NB4 (cell line): ENCODE results near the gene MTCH1.
"Not testable (repeated sequence)": the region's sequence is repeated elsewhere in the genome, so short reads cannot be mapped to it uniquely, and the experiment has no call there.

ENCODE experiments used
- DNase-seq: peaks from one replicate; pipeline ENCODE4 v3.0.0; 2010; ENCODE audit warnings: low read depth
- H3K4me3 ChIP-seq: one replicate; pipeline ENCODE4 v1.5.1; 2011; ENCODE audit warnings: mild to moderate bottlenecking, low read depth, low read length, moderate library complexity
- MAX ChIP-seq: IDR thresholded peaks from 2 replicates; pipeline ENCODE4 v1.6.1; 2011; ENCODE audit warnings: low read depth, low read length
- MYC ChIP-seq: IDR thresholded peaks from 2 replicates; pipeline ENCODE4 v1.6.1; 2011; ENCODE audit warnings: low read depth, low read length
- POLR2A ChIP-seq: IDR thresholded peaks from 2 replicates; pipeline ENCODE4 v1.6.1; 2011; ENCODE audit warnings: mild to moderate bottlenecking; ENCODE audit not compliant: insufficient read length; ENCODE audit errors: extremely low read depth
- TF ChIP-seq, protein P1 (sequence below): IDR thresholded peaks from one replicate; pipeline ENCODE4 v1.5.1; 2012; ENCODE audit warnings: low read depth, low read length

MTCH1 gene

DNA sequence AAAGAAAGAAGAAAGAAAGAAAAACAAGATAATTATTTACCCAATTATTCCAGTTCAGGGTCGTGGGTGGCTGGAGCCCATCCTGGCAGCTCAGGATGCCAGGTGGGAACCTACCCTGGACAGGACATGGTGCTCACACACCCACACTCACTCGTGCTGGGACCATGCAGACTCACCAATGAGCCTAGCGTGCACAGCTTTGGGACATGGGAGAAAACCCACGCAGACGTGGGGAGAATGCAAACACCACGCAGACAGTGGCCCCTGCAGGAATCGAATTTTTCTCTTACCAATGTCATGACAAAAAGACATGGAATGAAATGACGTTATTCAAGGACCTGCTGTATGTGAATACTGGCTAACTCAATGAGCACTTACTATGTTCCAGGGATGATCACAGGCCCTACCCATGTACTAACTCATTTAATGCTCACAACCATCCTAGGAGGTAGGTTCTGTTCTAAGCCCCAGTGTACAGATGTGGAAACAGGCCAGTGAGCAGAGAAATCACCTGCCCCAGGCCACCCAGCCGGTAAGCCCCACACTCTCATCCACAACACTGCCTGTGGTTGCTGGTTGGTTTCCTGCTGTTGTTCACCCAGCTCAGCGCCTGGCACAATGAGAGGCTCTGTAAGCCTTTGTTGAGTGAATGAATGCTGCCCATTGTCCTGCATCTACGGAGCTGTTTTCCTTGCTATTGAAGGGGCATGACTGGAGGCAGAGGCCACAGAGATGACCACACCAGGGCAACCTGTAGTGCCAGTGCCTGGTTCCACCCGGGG, 38.2 kb downstream of the MTCH1 start:
- TF ChIP-seq MYC: no peak
- TF ChIP-seq MAX: no peak
- TF ChIP-seq, protein P1, sequence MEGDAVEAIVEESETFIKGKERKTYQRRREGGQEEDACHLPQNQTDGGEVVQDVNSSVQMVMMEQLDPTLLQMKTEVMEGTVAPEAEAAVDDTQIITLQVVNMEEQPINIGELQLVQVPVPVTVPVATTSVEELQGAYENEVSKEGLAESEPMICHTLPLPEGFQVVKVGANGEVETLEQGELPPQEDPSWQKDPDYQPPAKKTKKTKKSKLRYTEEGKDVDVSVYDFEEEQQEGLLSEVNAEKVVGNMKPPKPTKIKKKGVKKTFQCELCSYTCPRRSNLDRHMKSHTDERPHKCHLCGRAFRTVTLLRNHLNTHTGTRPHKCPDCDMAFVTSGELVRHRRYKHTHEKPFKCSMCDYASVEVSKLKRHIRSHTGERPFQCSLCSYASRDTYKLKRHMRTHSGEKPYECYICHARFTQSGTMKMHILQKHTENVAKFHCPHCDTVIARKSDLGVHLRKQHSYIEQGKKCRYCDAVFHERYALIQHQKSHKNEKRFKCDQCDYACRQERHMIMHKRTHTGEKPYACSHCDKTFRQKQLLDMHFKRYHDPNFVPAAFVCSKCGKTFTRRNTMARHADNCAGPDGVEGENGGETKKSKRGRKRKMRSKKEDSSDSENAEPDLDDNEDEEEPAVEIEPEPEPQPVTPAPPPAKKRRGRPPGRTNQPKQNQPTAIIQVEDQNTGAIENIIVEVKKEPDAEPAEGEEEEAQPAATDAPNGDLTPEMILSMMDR: no peak
- TF ChIP-seq POLR2A: no peak
- no peak overlapping the region for H3K4me3 ChIP-seq
- DNase-seq: no peak

GRCh38 chr6:36946526-36946925, 39.5 kb downstream of the MTCH1 start:
- H3K4me3 ChIP-seq: no peak overlapping the region
- no peak for TF ChIP-seq MAX
- TF ChIP-seq MYC: no peak
- no peak for DNase-seq

DNA sequence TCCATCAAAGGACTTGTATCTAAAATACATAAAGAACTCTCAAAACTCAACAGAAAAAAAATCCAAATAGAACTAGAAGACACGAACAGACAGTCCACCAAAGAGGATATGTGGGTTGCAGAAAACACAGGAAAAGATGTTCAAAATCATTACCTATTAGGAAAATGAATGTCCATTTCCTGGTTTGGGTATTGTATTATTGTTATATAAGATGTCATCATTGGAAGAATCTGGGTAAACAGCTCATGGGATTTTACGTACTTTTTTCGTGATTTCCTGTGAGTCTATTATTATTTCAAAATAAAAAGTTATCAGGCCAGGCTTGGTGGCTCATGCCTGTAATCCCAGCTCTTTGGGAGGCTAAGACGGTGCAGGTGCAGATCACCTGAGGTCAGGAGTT, 40.7 kb downstream of the MTCH1 start:
- no peak for DNase-seq
- H3K4me3 ChIP-seq: no peak overlapping the region
- TF ChIP-seq MAX (no peak), MYC (no peak), POLR2A (no peak)
- TF ChIP-seq, protein P1: no peak

GRCh38 chr6:36944650-36945049, 41.3 kb downstream of the MTCH1 start:
- no peak overlapping the region for H3K4me3 ChIP-seq
- no peak for DNase-seq
- TF ChIP-seq, protein P1: no peak
- TF ChIP-seq MAX: no peak
- no peak for TF ChIP-seq POLR2A
- no peak for TF ChIP-seq MYC

- not testable (repeated sequence) for DNase-seq, H3K4me3 ChIP-seq
Measured at GRCh38 chr6:36942329-36942728, 43.7 kb downstream of the MTCH1 start.

DNA sequence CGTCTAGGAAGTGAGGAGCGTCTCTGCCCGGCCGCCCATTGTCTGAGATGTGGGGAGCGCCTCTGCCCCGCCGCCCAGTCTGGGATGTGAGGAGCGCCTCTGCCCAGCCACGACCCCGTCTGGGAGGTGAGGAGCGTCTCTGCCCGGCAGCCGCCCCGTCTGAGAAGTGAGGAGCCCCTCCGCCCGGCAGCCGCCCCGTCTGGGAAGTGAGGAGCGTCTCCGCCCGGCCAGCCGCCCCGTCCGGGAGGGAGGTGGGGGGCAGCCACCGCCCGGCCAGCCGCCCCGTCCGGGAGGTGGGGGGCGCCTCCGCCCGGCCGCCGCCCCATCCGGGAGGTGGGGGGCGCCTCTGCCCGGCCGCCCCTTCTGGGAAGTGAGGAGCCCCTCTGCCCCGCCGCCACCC, 44.4 kb downstream of the MTCH1 start:
- DNase-seq, H3K4me3 ChIP-seq: not testable (repeated sequence)

DNA sequence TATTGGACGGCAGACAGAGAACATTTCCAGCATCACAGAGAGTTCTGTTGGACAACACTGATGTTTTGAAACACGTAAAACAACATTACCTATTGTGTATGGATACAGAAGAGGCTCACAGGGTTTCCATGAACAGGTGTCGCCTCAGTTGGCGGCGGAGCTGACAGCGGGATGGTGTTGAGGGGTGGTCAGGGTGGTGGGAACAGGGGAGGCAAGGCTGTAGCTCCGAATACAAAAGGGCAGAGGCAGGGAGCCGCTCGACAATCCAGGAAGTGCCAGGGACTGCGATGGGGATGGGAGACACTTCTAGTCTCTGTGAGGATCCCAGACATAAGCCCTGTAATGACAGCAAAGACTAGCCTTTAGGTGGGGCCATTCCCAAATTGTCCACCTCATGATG, 46.0 kb downstream of the MTCH1 start:
- no peak overlapping the region for H3K4me3 ChIP-seq
- TF ChIP-seq MAX: no peak
- DNase-seq: no peak

DNA sequence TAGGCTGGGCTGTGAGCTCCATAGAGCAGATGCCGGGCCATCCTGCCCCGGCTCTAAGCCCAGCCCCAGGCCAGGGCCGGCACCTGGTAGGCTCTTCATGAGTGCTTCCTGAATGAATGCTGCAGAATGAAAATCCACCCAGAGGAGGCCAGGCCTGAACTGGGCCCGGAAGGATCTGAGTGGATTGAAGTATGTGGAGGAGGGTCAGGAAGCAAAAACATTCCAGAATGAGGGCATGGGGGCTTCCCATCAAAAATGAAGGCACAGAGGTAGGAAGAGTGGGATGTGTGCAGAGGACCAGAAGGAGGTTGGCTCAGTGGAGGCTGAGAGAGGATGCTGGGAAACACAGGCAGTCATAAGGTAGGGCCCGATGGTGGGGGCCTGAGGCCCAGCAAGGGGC, 47.0 kb downstream of the MTCH1 start:
- DNase-seq, H3K4me3 ChIP-seq: not testable (repeated sequence)

DNA sequence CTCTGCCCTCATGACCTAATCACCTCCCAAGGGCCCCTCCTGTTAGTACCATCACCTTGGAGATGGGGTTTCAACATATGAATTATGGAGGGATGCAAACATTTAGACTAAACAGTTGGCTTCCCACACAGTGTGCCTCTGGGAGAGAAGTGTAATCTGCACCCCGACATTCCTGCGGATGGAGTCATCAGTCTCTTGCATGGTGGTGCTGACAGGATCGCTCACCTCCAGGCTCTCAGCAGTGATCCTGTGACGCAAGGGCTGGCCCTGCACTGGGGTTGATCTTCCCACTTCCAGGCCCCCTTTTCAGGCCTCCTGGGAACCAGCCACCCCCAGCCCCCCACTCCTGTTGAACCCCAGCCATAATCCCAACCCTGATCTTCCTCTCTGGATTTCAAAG, 47.5 kb downstream of the MTCH1 start:
- TF ChIP-seq MYC (no peak), POLR2A (no peak), MAX (no peak)
- TF ChIP-seq, protein P1: no peak
- H3K4me3 ChIP-seq: no peak overlapping the region
- no peak for DNase-seq
